HG03064 (cell line): ENCODE measurements around the gene HSPA4L.
A peak's percentile ranks its signal among the peaks of the same experiment; 100 is the strongest.

ENCODE experiments used
- ATAC-seq: cut with Tn5 transposase; IDR thresholded peaks from one replicate; pipeline ENCODE4 v1.9.1; 2021; ENCODE audit warnings: low read depth; ENCODE audit not compliant: unreplicated experiment

Gene HSPA4L

GRCh38 chr4:127783026-127783769 lies 1.1 kb downstream of the HSPA4L start:
- peak; percentile 7 for ATAC-seq

- ATAC-seq = no peak
These were observed 2.0 kb downstream of the HSPA4L start for GRCh38 chr4:127783955-127784770.

GRCh38 chr4:127788517-127788916 lies 6.4 kb downstream of the HSPA4L start:
- ATAC-seq = no peak

- ATAC-seq = no peak
These were observed 9.3 kb downstream of the HSPA4L start for GRCh38 chr4:127791391-127791790.

- ATAC-seq = no peak
These were observed 11.4 kb downstream of the HSPA4L start for GRCh38 chr4:127793528-127793927.

GRCh38 chr4:127799711-127800110 lies 17.6 kb downstream of the HSPA4L start:
- no peak for ATAC-seq

GRCh38 chr4:127809173-127809800 lies 27.2 kb downstream of the HSPA4L start:
- no peak for ATAC-seq

- ATAC-seq = no peak
These were observed 28.4 kb downstream of the HSPA4L start for GRCh38 chr4:127810551-127810950.

GRCh38 chr4:127822430-127822829 lies 40.3 kb downstream of the HSPA4L start:
- no peak for ATAC-seq

GRCh38 chr4:127828121-127828520 lies 46.0 kb downstream of the HSPA4L start:
- no peak for ATAC-seq

- ATAC-seq = peak; percentile 92
These were observed 46.9 kb downstream of the HSPA4L start for GRCh38 chr4:127829014-127829413.

- ATAC-seq = peak; percentile 40
These were observed 50.5 kb downstream of the HSPA4L start for GRCh38 chr4:127832585-127832984.

GRCh38 chr4:127843704-127844600 lies 61.8 kb downstream of the HSPA4L start:
- no peak for ATAC-seq

- ATAC-seq = no peak
These were observed 62.5 kb downstream of the HSPA4L start for GRCh38 chr4:127844601-127845116.

GRCh38 chr4:127846061-127846460 lies 63.9 kb downstream of the HSPA4L start:
- no peak for ATAC-seq

- ATAC-seq = no peak
These were observed 64.6 kb downstream of the HSPA4L start for GRCh38 chr4:127846765-127847164.

- no peak for ATAC-seq
These were observed 67.5 kb downstream of the HSPA4L start for GRCh38 chr4:127849505-127850234.

- ATAC-seq = no peak
These were observed 70.5 kb downstream of the HSPA4L start for GRCh38 chr4:127852661-127853060.

GRCh38 chr4:127856196-127856812 lies 74.2 kb downstream of the HSPA4L start:
- ATAC-seq = peak; percentile 26
